Smooth muscle cell (in vitro differentiated cells): ENCODE results near the gene IPO13. TPM values are rescaled to one million over a fixed set of nuclear protein-coding genes. Genes with fewer than 3 reads are reported as not detected.

Source experiments
- DNase-seq: peaks from one replicate; lab custom pipeline; 2025; ENCODE audit not compliant: unreplicated experiment; lab: John Stamatoyannopoulos, UW
- H2AFZ ChIP-seq: fragments of 200-600 bp; sonication (generic); 2 replicates; pipeline ENCODE4 v1.6.0; 2016; ENCODE audit warnings: antibody characterized with exemption, low read depth, mild to moderate bottlenecking
- H3F3A ChIP-seq: fragments of 200-600 bp; sonication (generic); 2 replicates; pipeline ENCODE4 v1.6.0; 2017; ENCODE audit warnings: antibody characterized with exemption, low read depth
- H3K27ac ChIP-seq: fragments of 200-600 bp; sonication (generic); 2 replicates; pipeline ENCODE4 v1.5.1; 2016; ENCODE audit warnings: low read depth, mild to moderate bottlenecking
- H3K27me3 ChIP-seq: fragments of 200-600 bp; sonication (generic); 2 replicates; pipeline ENCODE4 v1.6.1; 2016; ENCODE audit warnings: low read depth, mild to moderate bottlenecking
- H3K36me3 ChIP-seq: fragments of 200-600 bp; sonication (generic); 2 replicates; pipeline ENCODE4 v1.5.1; 2016; ENCODE audit warnings: low read depth
- H3K4me1 ChIP-seq: fragments of 200-600 bp; sonication (generic); 2 replicates; pipeline ENCODE4 v1.5.1; 2016; ENCODE audit warnings: low read depth
- H3K4me2 ChIP-seq: fragments of 200-600 bp; sonication (generic); 2 replicates; pipeline ENCODE4 v1.6.0; 2016; ENCODE audit warnings: mild to moderate bottlenecking
- H3K4me3 ChIP-seq: fragments of 200-600 bp; sonication (generic); 2 replicates; pipeline ENCODE4 v1.5.1; 2016; ENCODE audit warnings: mild to moderate bottlenecking
- H3K79me2 ChIP-seq: fragments of 200-600 bp; sonication (generic); 2 replicates; pipeline ENCODE4 v1.6.0; 2016; ENCODE audit warnings: low read depth, mild to moderate bottlenecking
- H3K9ac ChIP-seq: fragments of 200-600 bp; sonication (generic); 2 replicates; pipeline ENCODE4 v1.6.0; 2016; ENCODE audit warnings: low read depth
- H3K9me3 ChIP-seq: fragments of 200-600 bp; sonication (generic); replicated peaks from 2 replicates; pipeline ENCODE4 v1.5.1; 2016; ENCODE audit warnings: low read depth
- H4K20me1 ChIP-seq: fragments of 200-600 bp; sonication (generic); 2 replicates; pipeline ENCODE4 v1.6.0; 2016; ENCODE audit warnings: low read depth
- WGBS: methylation state at CpG from one replicate; pipeline ENCODE4 v1.1.7; 2016; ENCODE audit warnings: low lambda C conversion rate; 5-methylcytosine and 5-hydroxymethylcytosine counted together
- polyA plus RNA-seq: library from polyadenylated mRNA; unstranded; fragments of >200 nt; fragmentation: Nextera tagmentation; extraction: Ambion mirVana; gene quantifications from 2 replicates; pipeline ENCODE4 v1.2.1, GENCODE V29; 2016
- total RNA-seq: library from RNA; depleted of rRNA; stranded (reverse); fragments of >200 nt; gene quantifications from 2 replicates; pipeline ENCODE4 v1.2.3, GENCODE V29; 2014
- TF ChIP-seq, protein P1 (sequence below): fragments of 200-600 bp; sonication (generic); IDR thresholded peaks from 2 replicates; pipeline ENCODE4 v1.5.1; 2017; ENCODE audit warnings: borderline replicate concordance, mild to moderate bottlenecking, antibody characterized with exemption; ENCODE audit not compliant: insufficient read depth, poor library complexity, severe bottlenecking

IPO13 gene
- total and polyA plus RNA-seq, 2 experiments from 2014 or later, result 10.4 to 21.2 TPM

DNA sequence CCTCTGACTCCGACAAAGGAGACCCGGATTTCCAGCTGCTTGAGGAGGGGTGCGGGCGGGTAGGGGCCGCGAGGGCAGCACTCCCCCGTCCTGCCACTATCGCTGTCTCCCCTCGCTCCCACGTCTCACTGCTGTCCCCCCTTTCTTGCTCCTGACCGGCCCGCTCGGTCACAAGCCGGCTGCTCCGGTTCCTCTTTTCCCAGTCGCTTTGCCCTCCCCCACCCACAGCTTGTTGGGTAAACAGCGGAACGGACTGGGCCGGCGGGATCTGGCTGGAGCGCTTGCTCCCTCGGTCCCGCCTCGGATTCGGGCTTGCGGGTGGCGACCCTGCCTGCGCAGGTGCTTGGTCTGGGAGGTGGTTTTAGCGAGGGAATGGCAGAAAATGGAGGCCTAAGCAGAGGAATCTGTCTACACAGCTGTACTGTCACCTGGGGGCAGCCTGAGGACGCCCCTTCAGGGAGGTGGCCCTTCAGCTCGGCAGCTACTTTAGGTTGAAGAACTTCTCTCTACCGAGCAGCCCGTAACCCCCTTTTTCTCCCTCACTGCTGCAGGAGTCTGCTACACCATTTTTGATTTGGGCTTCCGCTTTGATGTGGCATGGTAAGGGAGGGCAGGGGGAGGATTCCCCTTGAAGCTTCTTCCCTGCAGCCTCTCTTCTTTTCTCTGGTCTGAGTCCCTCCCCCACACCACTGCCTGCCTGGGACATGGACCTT, 28.7 kb downstream of the IPO13 start:
- peaks cover 36% of the 10 kb centered on the region for H4K20me1 ChIP-seq

DNA sequence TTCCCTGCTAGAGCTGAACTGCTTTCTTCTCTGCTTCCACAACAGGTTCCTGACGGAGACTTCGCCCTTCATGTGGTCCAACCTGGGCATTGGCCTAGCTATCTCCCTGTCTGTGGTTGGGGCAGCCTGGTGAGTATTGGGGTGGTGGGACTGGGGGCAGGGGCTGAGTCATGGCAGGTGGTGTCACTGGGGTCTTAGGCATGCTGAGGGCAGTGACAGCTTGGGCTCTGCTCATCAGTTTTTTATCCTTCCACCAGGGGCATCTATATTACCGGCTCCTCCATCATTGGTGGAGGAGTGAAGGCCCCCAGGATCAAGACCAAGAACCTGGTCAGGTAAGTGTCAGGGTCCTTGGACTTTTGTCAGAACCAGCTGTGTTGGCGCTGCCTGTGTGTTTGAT, 29.3 kb downstream of the IPO13 start:
- H3F3A ChIP-seq, result peaks cover 19% of the 10 kb centered on the region
- no peak for DNase-seq
- TF ChIP-seq, protein P1, sequence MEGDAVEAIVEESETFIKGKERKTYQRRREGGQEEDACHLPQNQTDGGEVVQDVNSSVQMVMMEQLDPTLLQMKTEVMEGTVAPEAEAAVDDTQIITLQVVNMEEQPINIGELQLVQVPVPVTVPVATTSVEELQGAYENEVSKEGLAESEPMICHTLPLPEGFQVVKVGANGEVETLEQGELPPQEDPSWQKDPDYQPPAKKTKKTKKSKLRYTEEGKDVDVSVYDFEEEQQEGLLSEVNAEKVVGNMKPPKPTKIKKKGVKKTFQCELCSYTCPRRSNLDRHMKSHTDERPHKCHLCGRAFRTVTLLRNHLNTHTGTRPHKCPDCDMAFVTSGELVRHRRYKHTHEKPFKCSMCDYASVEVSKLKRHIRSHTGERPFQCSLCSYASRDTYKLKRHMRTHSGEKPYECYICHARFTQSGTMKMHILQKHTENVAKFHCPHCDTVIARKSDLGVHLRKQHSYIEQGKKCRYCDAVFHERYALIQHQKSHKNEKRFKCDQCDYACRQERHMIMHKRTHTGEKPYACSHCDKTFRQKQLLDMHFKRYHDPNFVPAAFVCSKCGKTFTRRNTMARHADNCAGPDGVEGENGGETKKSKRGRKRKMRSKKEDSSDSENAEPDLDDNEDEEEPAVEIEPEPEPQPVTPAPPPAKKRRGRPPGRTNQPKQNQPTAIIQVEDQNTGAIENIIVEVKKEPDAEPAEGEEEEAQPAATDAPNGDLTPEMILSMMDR, result no peak
- no peaks in the 10 kb centered on the region for H3K9me3 ChIP-seq
- H2AFZ ChIP-seq, result no peak overlapping the region
- H3K79me2 ChIP-seq, result peaks cover 24% of the 10 kb centered on the region
- H3K9ac ChIP-seq, result peak overlapping the region; percentile 93
- H3K4me3 ChIP-seq, result peak overlapping the region; percentile 81
- H3K27me3 ChIP-seq, result no peaks in the 10 kb centered on the region
- H3K27ac ChIP-seq, result no peak overlapping the region
- no peaks in the 10 kb centered on the region for H3K36me3 ChIP-seq
- peaks cover 18% of the 10 kb centered on the region for H3K4me1 ChIP-seq
- 89% methylated on average over 4 of the region's 4 CpGs for WGBS
- peaks cover 40% of the 10 kb centered on the region for H4K20me1 ChIP-seq
- H3K4me2 ChIP-seq, result peak overlapping the region; percentile 99

More for the DNA sequence above, 28.7 kb downstream of the IPO13 start:
- Histone ChIP-seq H2AFZ (peak overlapping the region; percentile 70), H3K27ac (peak overlapping the region; percentile 83), H3K79me2 (peaks cover 30% of the 10 kb centered on the region), H3F3A (peaks cover 19% of the 10 kb centered on the region), H3K9me3 (no peaks in the 10 kb centered on the region), H3K9ac (peak overlapping the region; percentile 93), H3K27me3 (no peaks in the 10 kb centered on the region), H3K4me2 (peak overlapping the region; percentile 99), H3K36me3 (no peaks in the 10 kb centered on the region), H3K4me1 (peaks cover 24% of the 10 kb centered on the region), H3K4me3 (peak overlapping the region; percentile 81)
- DNase-seq, result no peak
- TF ChIP-seq, protein P1, result no peak
- 4% methylated on average over 24 of the region's 34 CpGs for WGBS

DNA sequence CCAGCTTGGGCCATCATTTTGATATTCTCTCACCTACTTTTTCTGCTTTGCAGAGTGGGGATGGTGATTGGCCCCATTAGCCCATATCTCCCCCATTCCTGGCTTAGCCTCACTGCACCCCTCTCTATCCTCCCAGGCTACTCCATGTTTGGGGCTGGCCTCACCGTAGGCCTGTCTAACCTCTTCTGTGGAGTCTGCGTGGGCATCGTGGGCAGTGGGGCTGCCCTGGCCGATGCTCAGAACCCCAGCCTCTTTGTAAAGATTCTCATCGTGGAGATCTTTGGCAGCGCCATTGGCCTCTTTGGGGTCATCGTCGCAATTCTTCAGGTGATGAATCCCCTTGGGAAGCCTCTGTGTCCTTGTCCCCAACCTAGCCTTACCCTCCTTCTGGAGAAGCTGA, 30.1 kb downstream of the IPO13 start:
- WGBS, result 96% methylated on average over 8 of the region's 8 CpGs
- peaks cover 47% of the 10 kb centered on the region for H4K20me1 ChIP-seq
- TF ChIP-seq, protein P1, result no peak
- H3K36me3 ChIP-seq, result no peaks in the 10 kb centered on the region
- no peaks in the 10 kb centered on the region for H3K27me3 ChIP-seq
- H2AFZ ChIP-seq, result no peak overlapping the region
- H3K9ac ChIP-seq, result no peak overlapping the region
- no peak overlapping the region for H3K27ac ChIP-seq
- H3K4me2 ChIP-seq, result no peak overlapping the region
- DNase-seq, result no peak
- H3K4me3 ChIP-seq, result no peak overlapping the region
- peaks cover 30% of the 10 kb centered on the region for H3K79me2 ChIP-seq
- no peaks in the 10 kb centered on the region for H3K9me3 ChIP-seq
- peaks cover 18% of the 10 kb centered on the region for H3K4me1 ChIP-seq
- H3F3A ChIP-seq, result peaks cover 19% of the 10 kb centered on the region
